ENCODE data around the gene RNF152. TPM values are rescaled to one million over a fixed set of nuclear protein-coding genes. Genes with fewer than 3 reads are reported as not detected.

RNF152 gene
- total and polyA plus RNA-seq, 2 of the 13 experiments (the other 11 are each of a cell fraction or from before 2014, with no cell fraction given) = 0.04 TPM; not detected in 1

GRCh38 chr18:61900504-61901281 lies 7.9 kb upstream of the RNF152 start:
- CTCF ChIA-PET (ENCODE audit: low intra/inter-chr PET ratio, low total read pairs) = interaction anchor here (1.2 kb wide), 1 partner anchor 265 kb away, joined by 3 read pairs; no protein-coding TSS in a partner anchor
- FAIRE-seq = no peak

More at GRCh38 chr18:61900504-61901281, 7.9 kb upstream of the RNF152 start:
- BruUV-seq (replicated peaks) = no TSS peak
- DNase-seq (ENCODE audit: low spot score) = no peak
- Histone ChIP-seq H3K27me3 (ENCODE audit: control insufficient read depth in 1 of 2, insufficient read depth in 2 of 2, low read length in 2 of 2) (0 out of 5 replicates have a peak, but pooled peaks cover 0 to 4% of the 10 kb centered on the region in 2 experiments), H3K36me3 (replicated peaks in 1 of 2; ENCODE audit: control insufficient read depth in 1 of 2, insufficient read depth in 2 of 2, low read length in 2 of 2) (no peaks in the 10 kb centered on the region), H3K4me3 (replicated peaks in 1 of 3; ENCODE audit: insufficient read depth in 1 of 3, low read depth in 2 of 3, low read length in 3 of 3) (no peak overlapping the region), H3K9me3 (ENCODE audit: low read length) (no peaks in the 10 kb centered on the region), H3K27ac (ENCODE audit: extremely low read length, insufficient read depth, low read length) (no peak overlapping the region), H3K4me1 (ENCODE audit: insufficient read depth, low read length) (no peaks in the 10 kb centered on the region), H3K79me2 (ENCODE audit: insufficient read depth, low read length) (no peaks in the 10 kb centered on the region), H3K9ac (ENCODE audit: insufficient read depth, low read depth, low read length) (no peak overlapping the region), H4K20me1 (ENCODE audit: insufficient read depth, low read length) (no peaks in the 10 kb centered on the region), H2AFZ (ENCODE audit: low read length) (no peak overlapping the region), H3K4me2 (ENCODE audit: low read depth, low read length) (no peak overlapping the region)
- 31% methylated on average over 9 of the region's 10 CpGs for WGBS (ENCODE audit: low lambda C conversion rate)
- ATAC-seq = peak; percentile 21; the same call in 2 of the 3 replicates
- POLR2A ChIA-PET = no interaction called here
- TF ChIP-seq UBTF (CRISPR knock-in tag; IDR thresholded peaks at IDR 0.05) (no peak), SP2 (CRISPR knock-in tag; IDR thresholded peaks at IDR 0.05) (no peak), ZNF362 (CRISPR knock-in tag; IDR thresholded peaks at IDR 0.05; ENCODE audit: borderline replicate concordance) (no peak), HNRNPLL (IDR thresholded peaks at IDR 0.05; ENCODE audit: low read depth, low read length, poor library complexity, severe bottlenecking) (no peak)
- in situ Hi-C loops (cut with HindIII; ENCODE audit: extremely low pct_ligation_motif_present, low pct_unique_long_range_greater_than_20kb) (no loop called here), intact Hi-C loops (cut with micrococcal nuclease; ENCODE audit: unreplicated experiment) (loop anchor here (1.0 to 2.0 kb wide), 3 partner anchors 230 to 319 kb away; no protein-coding TSS in a partner anchor)
